H1 (cell line): ENCODE measurements around the gene NOS2. TPM values are rescaled to one million over a fixed set of nuclear protein-coding genes. Genes with fewer than 3 reads are reported as not detected.

Source experiments
- CTCF ChIA-PET: fragments of 300-600 bp; sonication (Branson Sonifier 250); formaldehyde crosslinking; loops from one replicate; lab custom pipeline; 2021; ENCODE audit not compliant: partially characterized antibody; lab: Charles Lee
- POLR2A ChIA-PET: fragments of 300-600 bp; sonication (Branson Sonifier 250); formaldehyde crosslinking; loops from one replicate; lab custom pipeline; 2021; ENCODE audit warnings: inconsistent platforms; ENCODE audit not compliant: partially characterized antibody; lab: Charles Lee
- DNase-seq, 2 experiments: peaks; one replicate each; pipeline versions ENCODE4 v3.0.0 to v3.0.0-alpha.2; 2010 to 2022; ENCODE audit warnings: low spot score in 2 of 2, low read depth in 1 of 2, mixed read lengths in 1 of 2
- FAIRE-seq: peaks from 2 replicates; lab custom pipeline; 2011; peaks lifted over from hg19 to GRCh38; lab: Jason Lieb, UNC
- H2AFZ ChIP-seq: 2 replicates; pipeline ENCODE4 v1.8.1; 2012; ENCODE audit warnings: low read length, inconsistent platforms
- H2AK5ac ChIP-seq: 2 replicates; pipeline ENCODE4 v1.6.1; 2013; ENCODE audit warnings: low read depth, low read length
- H2BK120ac ChIP-seq: replicated peaks from 2 replicates; pipeline ENCODE3; 2013; ENCODE audit warnings: low read depth, low read length, inconsistent platforms
- H2BK12ac ChIP-seq: 2 replicates; pipeline ENCODE4 v1.6.1; 2013; ENCODE audit warnings: low read depth, low read length
- H2BK15ac ChIP-seq: 2 replicates; pipeline ENCODE4 v1.6.1; 2013; ENCODE audit warnings: low read length
- H2BK20ac ChIP-seq: 2 replicates; pipeline ENCODE4 v1.6.1; 2013; ENCODE audit warnings: low read length
- H2BK5ac ChIP-seq: 2 replicates; pipeline ENCODE4 v1.6.1; 2013; ENCODE audit warnings: low read depth, low read length
- H3K14ac ChIP-seq: 2 replicates; pipeline ENCODE4 v1.6.1; 2013; ENCODE audit warnings: inconsistent platforms; ENCODE audit not compliant: insufficient read length
- H3K18ac ChIP-seq: 2 replicates; pipeline ENCODE4 v1.6.1; 2013; ENCODE audit warnings: low read length; ENCODE audit errors: extremely low read depth
- H3K23ac ChIP-seq: 2 replicates; pipeline ENCODE4 v1.6.1; 2013; ENCODE audit warnings: inconsistent platforms; ENCODE audit not compliant: insufficient read length
- H3K23me2 ChIP-seq: 2 replicates; pipeline ENCODE4 v1.6.1; 2013; ENCODE audit warnings: low read depth, low read length
- H3K27ac ChIP-seq: 2 replicates; pipeline ENCODE4 v1.6.1; 2011; ENCODE audit warnings: low read depth, low read length, inconsistent platforms
- H3K27me3 ChIP-seq, 4 experiments: replicated peaks in 1 of 4; 1 replicate in 1 of 4; 2 replicates in 3 of 4; pipeline versions ENCODE4 v1.6.1 to v1.8.1; 2011 to 2013; ENCODE audit warnings: low read length in 3 of 4, mild to moderate bottlenecking in 3 of 4, inconsistent platforms in 2 of 4, mixed read lengths in 2 of 4, moderate library complexity in 1 of 4; ENCODE audit not compliant: control insufficient read depth in 3 of 4, insufficient read depth in 3 of 4; ENCODE audit errors: extremely low read depth in 1 of 4
- H3K36me3 ChIP-seq, 4 experiments: 2 replicates each; pipeline versions ENCODE4 v1.6.1 to v1.8.1; 2011 to 2013; ENCODE audit warnings: mild to moderate bottlenecking in 4 of 4, low read length in 3 of 4, moderate library complexity in 2 of 4, control low read depth in 1 of 4, inconsistent platforms in 1 of 4; ENCODE audit not compliant: insufficient read depth in 4 of 4, control insufficient read depth in 2 of 4
- H3K4ac ChIP-seq: replicated peaks from 2 replicates; pipeline ENCODE3; 2013; ENCODE audit warnings: low read length, low read depth, mixed read lengths, inconsistent platforms; ENCODE audit not compliant: insufficient read length
- H3K4me1 ChIP-seq, 4 experiments: replicated peaks in 1 of 4; 1 replicate in 1 of 4; 2 replicates in 3 of 4; pipeline versions ENCODE4 v1.6.1 to v1.8.1; 2011 to 2013; ENCODE audit warnings: low read length in 3 of 4, inconsistent platforms in 2 of 4, mixed read lengths in 1 of 4; ENCODE audit not compliant: insufficient read depth in 4 of 4, control insufficient read depth in 3 of 4
- H3K4me2 ChIP-seq, 2 experiments: 2 replicates each; pipeline versions ENCODE4 v1.6.1 to v1.8.1; 2011 to 2013; ENCODE audit warnings: low read depth in 2 of 2, low read length in 2 of 2, control low read depth in 1 of 2, inconsistent platforms in 1 of 2, mild to moderate bottlenecking in 1 of 2; ENCODE audit not compliant: insufficient read depth in 1 of 2
- H3K4me3 ChIP-seq, 4 experiments: fragments of 200-600, 300-600 bp in 1 of 4; sonication (generic), shearing (Covaris generic), sonication (Bioruptor Twin) in 1 of 4; 2 replicates each; pipeline versions ENCODE4 v1.5.1 to v1.8.1; 2011 to 2016; ENCODE audit warnings: low read length in 4 of 4, low read depth in 3 of 4, control low read depth in 2 of 4, inconsistent platforms in 2 of 4, mild to moderate bottlenecking in 2 of 4, mixed read lengths in 1 of 4, moderate library complexity in 1 of 4; ENCODE audit not compliant: insufficient read depth in 2 of 4; ENCODE audit errors: extremely low read depth in 1 of 4
- H3K56ac ChIP-seq: replicated peaks from 2 replicates; pipeline ENCODE3; 2013; ENCODE audit warnings: low read depth, mild to moderate bottlenecking, mixed read lengths, low read length, inconsistent platforms; ENCODE audit not compliant: insufficient read length
- H3K79me1 ChIP-seq: 2 replicates; pipeline ENCODE4 v1.6.1; 2013; ENCODE audit warnings: low read depth, low read length, control low read depth
- H3K79me2 ChIP-seq, 2 experiments: 2 replicates each; pipeline versions ENCODE4 v1.6.1 to v1.8.1; 2012 to 2013; ENCODE audit warnings: low read length in 2 of 2, mild to moderate bottlenecking in 2 of 2, inconsistent platforms in 1 of 2; ENCODE audit not compliant: insufficient read depth in 2 of 2, control insufficient read depth in 1 of 2
- H3K9ac ChIP-seq, 4 experiments: replicated peaks in 1 of 4; 1 replicate in 1 of 4; 2 replicates in 3 of 4; pipeline versions ENCODE4 v1.6.1 to v1.8.1; 2011 to 2013; ENCODE audit warnings: low read depth in 3 of 4, low read length in 3 of 4, control low read depth in 2 of 4, mild to moderate bottlenecking in 2 of 4, moderate library complexity in 2 of 4, inconsistent platforms in 1 of 4; ENCODE audit errors: extremely low read depth in 1 of 4
- H3K9me3 ChIP-seq, 2 experiments: 2 replicates each; pipeline versions ENCODE4 v1.6.1 to v1.8.1; 2012 to 2013; ENCODE audit warnings: mild to moderate bottlenecking in 2 of 2, moderate library complexity in 2 of 2, control low read depth in 1 of 2, inconsistent platforms in 1 of 2, low read depth in 1 of 2, low read length in 1 of 2, mixed read lengths in 1 of 2; ENCODE audit not compliant: insufficient read depth in 2 of 2
- H4K20me1 ChIP-seq, 2 experiments: replicated peaks in 1 of 2; 2 replicates each; pipeline versions ENCODE3 to v1.8.1; 2011 to 2013; ENCODE audit warnings: inconsistent platforms in 2 of 2, low read length in 2 of 2, mild to moderate bottlenecking in 1 of 2; ENCODE audit not compliant: insufficient read depth in 2 of 2, control insufficient read depth in 1 of 2
- H4K5ac ChIP-seq: 2 replicates; pipeline ENCODE4 v1.6.1; 2013; ENCODE audit warnings: low read length, low read depth, mixed read lengths, inconsistent platforms; ENCODE audit not compliant: insufficient read length
- H4K8ac ChIP-seq: 2 replicates; pipeline ENCODE4 v1.8.0; 2013; ENCODE audit warnings: mild to moderate bottlenecking, moderate library complexity, low read length, inconsistent platforms; ENCODE audit not compliant: insufficient read depth; ENCODE audit errors: extremely low read depth
- H4K91ac ChIP-seq: replicated peaks from 2 replicates; pipeline ENCODE3; 2013; ENCODE audit warnings: low read length, mixed read lengths, inconsistent platforms; ENCODE audit not compliant: insufficient read length
- JUND ChIP-seq: IDR thresholded peaks from 2 replicates; pipeline ENCODE4 v1.6.1; 2011; ENCODE audit warnings: mild to moderate bottlenecking, improper control_type of control experiment, low read length
- KDM4A ChIP-seq: IDR thresholded peaks from one replicate; pipeline ENCODE4 v1.7.1; 2012; ENCODE audit warnings: low read depth, mild to moderate bottlenecking, moderate library complexity, low read length, inconsistent platforms; ENCODE audit not compliant: severe bottlenecking
- MAFK ChIP-seq: IDR thresholded peaks from 2 replicates; pipeline ENCODE4 v1.6.1; 2012; ENCODE audit warnings: low read depth, mild to moderate bottlenecking, improper control_type of control experiment, low read length
- PHF8 ChIP-seq: fragments of 200-600 bp; sonication (generic); conservative IDR thresholded peaks from 2 replicates; pipeline ENCODE4 v1.7.1; 2012; ENCODE audit warnings: low read depth, mild to moderate bottlenecking, inconsistent platforms, low read length, moderate library complexity
- RBBP5 ChIP-seq: IDR thresholded peaks from 2 replicates; pipeline ENCODE4 v1.7.1; 2012; ENCODE audit warnings: low read depth, mild to moderate bottlenecking, inconsistent platforms, low read length, moderate library complexity, borderline replicate concordance
- RFX5 ChIP-seq: IDR thresholded peaks from 2 replicates; pipeline ENCODE4 v1.6.1; 2011; ENCODE audit warnings: low read depth, low read length, improper control_type of control experiment, borderline replicate concordance
- SAP30 ChIP-seq: fragments of 300-600 bp; sonication (generic); IDR thresholded peaks from 2 replicates; pipeline ENCODE4 v1.7.1; 2012; ENCODE audit warnings: low read length, moderate library complexity, mild to moderate bottlenecking, inconsistent platforms; ENCODE audit not compliant: insufficient read depth, insufficient replicate concordance
- SIN3A ChIP-seq, 2 experiments: IDR thresholded peaks in 1 of 2; conservative IDR thresholded peaks in 1 of 2; 2 replicates each; pipeline ENCODE4 v1.6.1; 2011 to 2012; ENCODE audit warnings: low read length in 2 of 2, improper control_type of control experiment in 1 of 2, low read depth in 1 of 2, mild to moderate bottlenecking in 1 of 2
- TCF12 ChIP-seq: IDR thresholded peaks from 2 replicates; pipeline ENCODE4 v1.6.1; 2011; ENCODE audit warnings: low read depth, mild to moderate bottlenecking, low read length
- TEAD4 ChIP-seq: IDR thresholded peaks from 2 replicates; pipeline ENCODE4 v1.6.1; 2012; ENCODE audit warnings: low read depth, low read length, inconsistent platforms, mixed read lengths
- WGBS, 2 experiments: shearing (Covaris generic) in 1 of 2; methylation state at CpG; one replicate each; pipeline versions ENCODE4 v1.1.6 to v1.1.7; 2013 to 2015; ENCODE audit warnings: low lambda C conversion rate in 2 of 2, mixed read lengths in 2 of 2, inconsistent platforms in 1 of 2, low coverage in 1 of 2, missing lambda C conversion rate in 1 of 2; ENCODE audit not compliant: insufficient replicate concordance in 2 of 2, insufficient coverage in 1 of 2, insufficient read length in 1 of 2; ENCODE audit errors: extremely low coverage in 1 of 2, missing lambda C conversion rate in 1 of 2; 5-methylcytosine and 5-hydroxymethylcytosine counted together
- polyA plus RNA-seq, 7 experiments: library from polyadenylated mRNA; depleted of rRNA in 3 of 7; stranded (reverse) in 5 of 7; unstranded in 2 of 7; fragments of >200 nt in 5 of 7; fragments of 200-250 nt in 2 of 7; gene quantifications; 1 replicate in 5 of 7; 2 replicates in 1 of 7; 4 replicates in 1 of 7; pipeline versions ENCODE4 v1.2.1 to v1.2.3, GENCODE V29; 2011 to 2013; ENCODE audit warnings: missing spikeins in 2 of 7, mixed read lengths in 2 of 7
- total RNA-seq: library from RNA; stranded (reverse); fragmentation: NEBNext Ultra II Directional; extraction: Animal tissue kit (Norgen Biotek cat#: 25700); gene quantifications from 2 replicates; pipeline ENCODE4 v1.2.1, GENCODE V29; 2021

The NOS2 gene
- total and polyA plus RNA-seq, 2 of the 8 experiments (the other 6 are each of a cell fraction or from before 2014, with no cell fraction given): 1.0 to 1.9 TPM

DNA sequence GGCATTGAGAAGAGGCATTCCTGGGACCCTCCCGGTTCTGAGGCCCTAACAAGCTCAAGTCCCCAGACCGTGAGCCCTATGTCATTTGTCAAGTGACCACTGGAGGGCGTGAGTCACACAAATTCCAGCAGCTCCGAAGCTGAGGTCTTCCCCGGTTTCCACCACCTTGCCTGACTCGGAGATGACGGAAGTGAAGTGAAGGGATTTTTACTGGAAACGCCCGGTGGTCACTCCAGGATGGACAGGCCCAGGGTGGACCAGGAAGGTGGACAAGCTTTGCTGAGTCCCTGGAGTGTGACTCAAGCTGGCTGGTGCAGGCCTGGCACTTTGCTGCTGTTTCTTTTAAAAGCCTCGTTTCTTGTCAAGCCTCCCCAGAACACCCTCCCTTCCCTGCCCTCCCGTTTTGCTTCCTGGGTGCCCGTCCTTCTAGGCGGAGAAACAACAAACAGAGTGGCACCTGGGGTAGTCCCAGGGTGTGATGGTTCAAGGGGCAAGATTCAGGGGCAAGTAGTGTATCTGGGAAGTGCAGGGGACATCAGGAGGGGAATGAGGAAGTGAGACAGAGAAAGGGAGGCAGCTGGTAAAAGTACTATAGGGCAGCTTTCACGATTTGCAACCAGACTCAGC lies 5.3 kb upstream of the NOS2 start:
- no peak overlapping the region; the same call in 1 of the 2 replicates for H2BK20ac ChIP-seq
- no peaks in the 10 kb centered on the region for H3K36me3 ChIP-seq
- H3K14ac ChIP-seq: no peak overlapping the region
- H3K27ac ChIP-seq: no peak overlapping the region
- H3K79me2 ChIP-seq: no peaks in the 10 kb centered on the region
- ChIA-PET POLR2A (interaction anchor here (0.9 to 2.0 kb wide), 2 partner anchors 74 to 514 kb away, joined by 4 to 6 read pairs; partner anchors contain the start of gene TMEM97), CTCF (interaction anchor here (0.7 to 9.8 kb wide), 43 partner anchors 9 to 504 kb away, joined by 3 to 299 read pairs (median 4); no protein-coding TSS in a partner anchor)
- no peak overlapping the region for H2BK120ac ChIP-seq
- no peaks in the 10 kb centered on the region for H3K9me3 ChIP-seq
- H2AFZ ChIP-seq: peak overlapping the region; percentile 86
- H3K4me1 ChIP-seq: peaks cover 0 to 8% (median 4%) of the 10 kb centered on the region in 4 experiments
- no peak overlapping the region for H2BK15ac ChIP-seq
- H3K79me1 ChIP-seq: no peaks in the 10 kb centered on the region
- H4K20me1 ChIP-seq: no peaks in the 10 kb centered on the region
- peak overlapping the region; percentile 33 for H3K56ac ChIP-seq
- no peak overlapping the region for H2AK5ac ChIP-seq
- H3K4ac ChIP-seq: no peak overlapping the region
- H4K91ac ChIP-seq: no peak overlapping the region
- no peak overlapping the region for H3K9ac ChIP-seq
- H3K23ac ChIP-seq: no peak overlapping the region
- H2BK5ac ChIP-seq: no peak overlapping the region
- peaks cover 2% of the 10 kb centered on the region; the same call in 1 of the 2 replicates for H3K23me2 ChIP-seq
- 31% methylated on average over 13 of the region's 14 CpGs; no CpG with 5 or more reads in 1 of the 2 experiments for WGBS, 2 experiments
- peak overlapping the region; percentile 0 to 54; a peak in 3 of 4 replicates for H3K4me2 ChIP-seq
- H3K4me3 ChIP-seq: peak overlapping the region in 1 of 4 experiments; percentile 29; a peak in 1 of 8 replicates
- peak overlapping the region; percentile 82; the same call in 1 of the 2 replicates for H2BK12ac ChIP-seq
- no peak overlapping the region for H4K5ac ChIP-seq
- H3K18ac ChIP-seq: peak overlapping the region; percentile 73; the same call in 1 of the 2 replicates
- H4K8ac ChIP-seq: peak overlapping the region; percentile 83; the same call in 1 of the 2 replicates
- H3K27me3 ChIP-seq: no peaks in the 10 kb centered on the region
- FAIRE-seq: peak; percentile 97
- DNase-seq: peak; percentile 59 to 91
- TF ChIP-seq PHF8 (no peak), RBBP5 (no peak), KDM4A (no peak), TCF12 (no peak), RFX5 (no peak), TEAD4 (peak; percentile 94), JUND (peak; percentile 35; the same call in 1 of the 2 replicates), MAFK (no peak), SIN3A (conservative IDR thresholded peaks at IDR 0.05 in 1 of 2, IDR thresholded peaks at IDR 0.05 in 1 of 2; ENCODE audit: low read depth in 1 of 2, low read length in 2 of 2) (0 out of 4 replicates have a peak, but pooled peaks of 1 of the 2 experiments have one; percentile 66), SAP30 (no peak)
